ENCODE data around the gene BHLHA9. TPM values are rescaled to one million over a fixed set of nuclear protein-coding genes. Genes with fewer than 3 reads are reported as not detected.
"Not testable (repeated sequence)": the region's sequence is repeated elsewhere in the genome, so short reads cannot be mapped to it uniquely, and the experiment has no call there.

The BHLHA9 gene
- total RNA-seq, 1 donor from 2014 or later = not detected

DNA sequence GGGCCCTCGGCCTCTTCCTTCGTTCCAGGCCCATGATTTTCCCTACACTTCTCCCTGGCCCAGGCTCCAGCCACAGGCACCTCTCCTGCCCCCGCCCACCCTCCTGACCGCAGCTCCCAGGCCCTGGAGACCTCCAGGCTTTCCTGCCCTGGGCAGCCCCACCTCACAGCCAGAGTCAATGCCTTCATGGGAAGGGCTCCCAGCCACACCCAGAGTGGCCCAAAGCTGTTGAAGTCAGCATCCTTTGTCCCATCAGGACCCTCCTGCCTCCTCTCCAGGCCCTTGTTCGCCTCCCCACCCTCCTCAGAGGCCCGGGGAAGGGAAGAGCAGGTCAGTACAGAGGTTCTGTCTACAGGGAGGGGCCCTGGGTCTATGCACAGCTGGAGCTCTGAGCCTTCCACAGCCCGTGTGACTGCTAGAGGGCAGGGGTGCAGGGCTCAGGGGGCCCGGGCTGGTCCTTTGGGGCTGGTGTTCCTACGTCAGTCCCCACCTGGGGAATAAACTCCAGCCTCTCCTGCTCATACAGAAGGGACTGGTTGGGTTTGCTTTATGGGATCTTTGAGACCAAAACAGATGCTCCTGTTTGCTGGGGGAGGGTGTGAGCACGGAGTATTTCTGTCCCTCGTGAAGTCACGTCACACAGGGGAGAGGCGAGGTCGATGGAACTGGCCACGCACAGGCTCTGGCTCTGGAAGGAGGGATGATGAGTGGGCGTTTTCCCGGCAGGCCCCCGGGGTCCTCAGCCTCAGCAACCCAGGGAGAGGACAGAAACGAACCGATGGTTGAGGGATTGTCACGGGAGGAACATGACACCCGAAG is 29.5 kb downstream of the BHLHA9 start:
- no peak for DNase-seq (ENCODE audit: low read depth)

DNA sequence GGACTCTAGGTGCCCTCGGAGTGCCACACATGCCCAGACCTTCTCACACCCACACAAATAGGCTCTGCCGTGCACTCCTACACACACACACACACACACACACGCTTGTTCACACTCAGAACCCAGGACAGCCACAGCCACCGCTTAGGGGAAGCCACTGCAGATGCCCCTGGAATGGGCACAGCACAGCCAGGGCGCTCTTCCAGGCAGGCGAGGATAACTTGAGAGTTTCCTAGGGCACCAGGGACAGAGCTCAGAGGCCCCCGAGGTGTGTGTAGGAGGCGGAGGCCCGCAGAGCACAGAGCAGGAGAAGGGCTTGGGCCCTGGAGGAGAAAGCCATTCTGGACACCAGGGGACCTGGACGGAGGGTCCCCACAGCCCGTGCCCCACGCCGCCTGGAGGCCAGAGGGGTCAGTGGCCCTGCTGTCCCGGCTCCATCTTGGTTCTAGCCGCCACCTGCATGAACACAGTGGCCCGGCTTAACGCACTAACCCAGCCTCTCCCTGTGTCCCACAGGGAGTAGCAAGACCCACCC is 30.2 kb downstream of the BHLHA9 start:
- no peak for DNase-seq (ENCODE audit: low read depth)

DNA sequence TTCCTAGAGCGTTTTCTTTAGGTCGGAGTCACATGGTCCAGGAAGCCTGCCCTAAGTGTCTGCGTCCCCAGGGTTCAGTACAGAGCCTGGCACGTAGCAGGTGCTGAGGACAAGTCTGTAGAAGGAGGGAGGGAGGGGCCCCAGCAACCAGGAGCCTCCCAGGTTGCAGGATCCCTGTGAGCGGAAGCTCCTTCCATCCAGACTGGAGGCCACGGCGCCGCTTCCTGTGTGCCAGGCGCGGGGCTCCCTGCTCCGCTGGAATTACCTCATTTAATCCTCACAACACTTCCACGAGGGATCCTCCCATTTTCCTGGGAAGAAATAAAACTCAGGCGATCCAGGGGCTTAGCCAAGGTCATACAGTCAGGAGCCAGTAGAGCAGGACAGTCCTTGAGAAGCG is 31.3 kb downstream of the BHLHA9 start:
- no peak for DNase-seq (ENCODE audit: low read depth)

DNA sequence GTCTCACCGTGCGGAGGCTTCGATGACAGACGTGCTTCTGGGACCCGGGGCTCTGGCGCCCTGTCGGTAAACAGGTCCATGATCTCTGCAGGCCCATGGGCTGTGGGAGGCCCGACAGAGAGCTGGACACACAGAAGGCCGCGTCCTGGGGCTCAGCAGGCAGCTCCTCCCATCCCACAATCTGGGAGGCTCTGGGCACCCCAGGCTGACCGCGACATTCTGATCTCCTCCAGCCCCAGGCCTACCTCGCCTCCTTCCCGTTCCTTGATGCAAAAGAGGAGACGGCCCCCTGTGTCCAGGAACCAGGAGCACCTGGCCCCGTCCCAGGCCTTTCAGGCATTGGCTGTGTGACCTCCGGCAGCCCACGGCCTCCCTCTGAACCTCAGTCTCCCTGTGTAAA is 32.5 kb downstream of the BHLHA9 start:
- DNase-seq (ENCODE audit: low read depth) = no peak

DNA sequence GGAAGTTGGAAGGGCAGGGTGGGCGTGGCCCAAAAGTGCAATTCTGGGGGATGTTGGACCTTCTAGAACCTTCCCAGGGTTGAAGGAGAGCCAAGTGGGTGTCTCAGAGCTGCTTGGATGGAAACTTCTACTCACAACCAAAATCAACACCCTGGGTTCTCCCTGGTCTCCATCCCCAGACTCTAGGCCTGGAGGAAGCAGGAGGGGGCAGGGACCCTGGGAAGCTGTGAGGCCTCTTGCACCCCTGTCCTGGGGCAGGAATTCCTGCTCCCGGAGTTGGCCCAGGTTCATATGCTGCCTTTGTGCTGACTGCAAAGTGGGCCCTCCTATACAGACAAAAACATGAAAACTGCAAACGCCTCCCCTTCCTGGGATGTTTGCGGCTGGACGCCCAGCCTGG is 34.3 kb downstream of the BHLHA9 start:
- no peak for DNase-seq (ENCODE audit: low read depth)

DNA sequence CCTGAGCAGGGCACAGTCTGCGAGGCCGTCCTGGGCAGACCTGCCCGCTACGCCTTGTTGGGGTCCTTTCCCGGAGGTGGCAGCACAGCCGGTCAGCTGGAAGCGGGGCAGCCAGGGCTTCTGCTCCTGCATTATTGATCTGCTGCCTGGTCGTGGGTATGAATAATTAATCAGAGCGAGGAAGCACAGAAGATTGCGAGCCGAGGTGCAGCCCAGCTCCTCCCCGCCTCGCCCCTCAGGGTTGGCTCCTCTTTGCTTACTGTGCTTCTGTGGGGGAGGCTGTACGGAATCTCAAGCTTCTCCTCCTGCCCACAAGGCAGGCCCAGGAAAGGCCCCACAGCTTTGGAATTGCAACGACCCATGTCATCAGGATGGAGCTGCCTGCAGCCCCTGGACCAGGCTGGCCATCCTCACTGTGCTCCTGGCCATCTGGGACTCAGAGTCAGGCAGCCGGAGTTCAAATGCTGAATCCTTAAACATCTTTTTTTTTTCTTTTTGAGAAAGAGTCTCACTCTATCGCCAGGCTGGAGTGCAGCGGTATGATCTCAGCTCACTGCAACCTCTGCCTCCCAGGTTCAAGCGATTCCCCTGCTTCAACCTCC is 34.8 kb downstream of the BHLHA9 start:
- DNase-seq (ENCODE audit: low read depth) = no peak

DNA sequence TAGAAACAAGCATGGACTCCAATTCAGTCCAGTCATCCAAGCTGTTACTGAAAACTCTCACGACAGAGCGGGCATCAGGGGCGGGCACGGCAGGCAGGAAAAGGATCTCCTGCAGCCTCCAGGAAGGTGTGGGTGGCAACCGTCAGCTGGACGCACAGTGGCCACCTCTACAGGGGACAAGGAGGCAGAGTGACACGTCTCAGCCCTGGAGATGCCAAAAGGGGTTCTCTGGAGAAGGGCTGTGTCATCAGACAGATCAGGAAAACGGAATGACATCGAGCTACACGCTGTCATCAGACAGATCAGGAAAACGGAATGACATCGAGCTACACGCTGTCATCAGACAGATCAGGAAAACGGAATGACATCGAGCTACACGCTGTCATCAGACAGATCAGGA is 37.6 kb downstream of the BHLHA9 start:
- DNase-seq (ENCODE audit: low read depth) = not testable (repeated sequence)

DNA sequence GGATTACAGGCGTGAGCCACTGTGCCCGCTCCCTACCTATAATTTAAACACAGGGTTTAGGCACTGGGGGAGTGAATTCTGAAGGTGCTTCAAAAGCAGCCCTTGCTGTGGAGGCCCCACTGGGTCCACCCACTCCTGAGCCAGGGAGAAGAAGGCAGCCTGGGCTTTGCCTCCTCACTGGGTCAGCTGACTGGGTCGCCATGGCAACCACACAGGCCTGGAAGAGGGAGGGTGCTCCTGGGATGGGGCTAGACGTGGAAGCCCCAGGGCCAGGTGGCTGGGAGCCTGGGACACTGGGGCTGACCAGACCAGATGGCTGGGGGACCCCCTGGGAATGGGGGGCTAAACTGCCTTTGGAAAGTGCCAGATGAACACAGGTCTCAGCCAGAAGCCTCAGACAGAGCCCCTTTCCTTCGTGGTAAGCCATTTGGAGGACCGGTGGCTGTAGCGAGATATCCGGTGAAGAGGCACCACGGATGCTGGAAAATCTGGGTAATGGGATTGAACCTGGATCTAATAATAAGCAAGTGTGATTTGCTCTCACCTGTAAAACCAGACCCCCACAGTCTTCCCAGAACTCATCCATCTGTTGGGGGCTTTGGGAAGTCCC is 42.1 kb downstream of the BHLHA9 start:
- DNase-seq (ENCODE audit: low read depth) = no peak

DNA sequence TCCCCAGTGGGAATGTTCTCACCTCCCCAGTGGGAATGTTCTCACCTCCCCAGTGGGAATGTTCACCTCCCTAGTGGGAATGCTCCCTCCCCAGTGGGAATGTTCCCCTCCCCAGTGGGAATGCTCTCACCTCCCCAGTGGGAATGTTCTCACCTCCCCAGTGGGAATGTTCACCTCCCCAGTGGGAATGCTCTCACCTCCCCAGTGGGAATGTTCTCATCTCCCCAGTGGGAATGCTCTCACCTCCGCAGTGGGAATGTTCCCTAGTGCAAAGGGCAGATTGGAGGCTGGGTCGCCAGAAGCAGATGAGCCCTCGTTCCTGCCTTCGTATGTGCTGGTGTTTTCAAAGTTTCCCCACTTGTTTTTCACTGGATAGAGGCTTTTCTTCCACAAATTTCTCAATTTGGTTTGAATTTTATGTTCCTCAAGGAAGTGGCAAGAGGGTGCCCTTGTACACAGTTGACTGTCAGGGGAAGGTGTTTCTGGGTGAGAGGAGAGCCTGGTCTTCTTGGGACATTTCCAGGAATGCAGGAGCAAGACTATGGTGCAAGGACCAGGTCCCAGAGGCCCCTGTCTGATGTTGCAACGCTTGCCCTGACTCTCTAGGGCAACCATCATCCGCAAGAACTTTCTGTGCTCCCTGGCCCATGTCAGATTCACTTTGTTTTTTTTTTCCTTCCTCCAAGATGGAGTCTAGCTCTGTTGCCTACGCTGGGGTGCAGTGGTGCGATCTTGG is 43.2 kb downstream of the BHLHA9 start:
- no peak for DNase-seq (ENCODE audit: low read depth)

DNA sequence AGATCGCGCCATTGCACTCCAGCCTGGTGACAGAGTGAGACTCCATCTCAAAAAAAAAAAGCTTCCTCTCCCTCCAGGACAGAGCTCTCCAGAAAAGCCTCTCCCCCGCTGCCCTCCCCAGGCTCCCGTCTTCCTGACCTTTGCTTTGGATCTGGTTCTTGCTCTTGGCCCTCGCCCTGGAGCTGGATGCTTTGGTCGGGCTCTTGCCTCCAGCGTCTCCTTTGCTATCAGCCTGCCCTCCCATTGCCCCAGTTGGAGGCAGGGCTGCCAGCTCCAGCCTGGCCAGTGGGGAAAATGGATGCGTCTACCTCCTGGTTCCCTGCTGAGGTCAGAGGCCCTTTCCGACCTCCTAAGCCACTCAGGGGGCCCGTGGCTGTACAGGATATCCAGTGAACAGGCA is 45.2 kb downstream of the BHLHA9 start:
- no peak for DNase-seq (ENCODE audit: low read depth)

DNA sequence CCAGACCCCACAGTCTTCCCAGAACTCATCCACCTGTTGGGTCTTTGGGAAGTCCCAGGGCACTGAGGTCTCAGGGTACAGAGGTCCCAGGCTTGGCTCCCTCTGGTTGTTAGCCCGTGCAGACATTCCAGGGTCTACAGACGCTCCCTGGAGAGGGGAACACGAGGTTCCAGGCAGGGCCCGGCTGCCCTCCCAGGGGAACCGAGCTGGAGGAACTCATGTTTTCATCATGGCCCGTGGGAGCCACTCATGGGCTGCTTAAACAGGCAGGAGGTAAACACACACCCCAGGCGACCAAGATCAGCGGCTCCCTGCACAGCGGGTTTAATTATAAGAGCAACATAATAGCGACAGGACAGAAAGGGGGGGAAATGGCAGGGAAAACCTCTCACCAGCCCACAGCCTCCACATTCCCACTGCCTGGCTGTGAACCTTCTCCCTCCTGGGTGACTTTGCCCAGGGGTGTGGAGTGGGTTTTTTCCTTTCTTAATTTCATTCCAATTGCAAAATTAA is 45.7 kb downstream of the BHLHA9 start:
- no peak for DNase-seq (ENCODE audit: low read depth)

Other genes starting within 250 kb of the BHLHA9 start
- 45.8 and 71.9 TPM in 2 replicates for gene ABR, start 90.5 kb upstream of the BHLHA9 start, total RNA-seq
- not detected in 2 replicates for gene TRARG1, start 9.2 kb downstream of the BHLHA9 start, total RNA-seq
- gene YWHAE, start 129.8 kb downstream of the BHLHA9 start, total RNA-seq = 680 and 704 TPM in 2 replicates
- 47.6 and 51.9 TPM in 2 replicates for gene CRK, start 185.8 kb downstream of the BHLHA9 start, total RNA-seq
- 122 and 125 TPM in 2 replicates for gene MYO1C, start 222.2 kb downstream of the BHLHA9 start, total RNA-seq
- 47.2 and 71.4 TPM in 2 replicates for gene INPP5K, start 246.2 kb downstream of the BHLHA9 start, total RNA-seq